A549 treated with AZD2906 at 1 μM for 4 hours (cell line): ENCODE data around the gene DNAJB8. TPM values are rescaled to one million over a fixed set of nuclear protein-coding genes. Genes with fewer than 3 reads are reported as not detected.

Experiments
- total RNA-seq: library from RNA; stranded (reverse); fragments of 200-300 nt; extraction: Qiagen RNA extraction; gene quantifications from 5 replicates; pipeline ENCODE4 v1.2.3, GENCODE V29; 2022

Gene DNAJB8
- total RNA-seq, result not detected in 5 replicates

DNA sequence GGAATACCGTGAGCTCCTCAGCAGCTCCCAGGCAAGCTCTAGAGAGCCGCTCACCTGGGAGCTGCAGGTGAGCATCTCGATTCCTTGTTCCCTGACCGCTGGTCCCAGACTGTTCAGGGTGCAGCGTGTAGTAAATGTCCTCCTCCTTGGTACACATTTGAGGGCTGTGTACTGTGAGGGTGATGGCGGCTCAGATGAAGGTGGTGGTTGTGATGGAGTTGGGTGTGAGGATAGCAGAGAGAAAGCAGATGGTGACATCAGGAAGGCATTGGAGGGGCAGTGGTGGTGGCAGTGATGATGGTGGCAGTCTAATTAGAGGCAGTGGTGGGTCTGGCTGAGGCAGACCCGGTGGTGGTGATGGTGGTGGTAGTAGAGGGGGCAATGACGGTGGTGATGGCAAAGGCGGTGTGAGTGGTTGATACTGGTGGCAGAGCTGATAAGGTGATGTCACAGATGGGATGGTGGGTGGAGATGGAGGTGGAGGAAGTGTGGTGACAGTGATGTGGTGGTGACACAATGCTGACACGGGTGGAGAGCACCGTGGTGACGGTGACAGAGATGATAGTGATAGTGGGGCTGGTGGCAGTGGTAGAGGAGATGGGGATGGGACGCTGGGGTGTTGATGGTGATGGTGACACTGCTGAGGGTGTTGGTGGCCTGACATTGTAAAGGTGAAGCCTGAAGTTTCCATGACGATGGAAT is at the start of gene DNAJB8:
Gene DNAJB8, minus strand, starts transcription at position 51 of the 702 bp plus-strand sequence. CDS start 3,645 bp downstream, outside the sequence.

DNA sequence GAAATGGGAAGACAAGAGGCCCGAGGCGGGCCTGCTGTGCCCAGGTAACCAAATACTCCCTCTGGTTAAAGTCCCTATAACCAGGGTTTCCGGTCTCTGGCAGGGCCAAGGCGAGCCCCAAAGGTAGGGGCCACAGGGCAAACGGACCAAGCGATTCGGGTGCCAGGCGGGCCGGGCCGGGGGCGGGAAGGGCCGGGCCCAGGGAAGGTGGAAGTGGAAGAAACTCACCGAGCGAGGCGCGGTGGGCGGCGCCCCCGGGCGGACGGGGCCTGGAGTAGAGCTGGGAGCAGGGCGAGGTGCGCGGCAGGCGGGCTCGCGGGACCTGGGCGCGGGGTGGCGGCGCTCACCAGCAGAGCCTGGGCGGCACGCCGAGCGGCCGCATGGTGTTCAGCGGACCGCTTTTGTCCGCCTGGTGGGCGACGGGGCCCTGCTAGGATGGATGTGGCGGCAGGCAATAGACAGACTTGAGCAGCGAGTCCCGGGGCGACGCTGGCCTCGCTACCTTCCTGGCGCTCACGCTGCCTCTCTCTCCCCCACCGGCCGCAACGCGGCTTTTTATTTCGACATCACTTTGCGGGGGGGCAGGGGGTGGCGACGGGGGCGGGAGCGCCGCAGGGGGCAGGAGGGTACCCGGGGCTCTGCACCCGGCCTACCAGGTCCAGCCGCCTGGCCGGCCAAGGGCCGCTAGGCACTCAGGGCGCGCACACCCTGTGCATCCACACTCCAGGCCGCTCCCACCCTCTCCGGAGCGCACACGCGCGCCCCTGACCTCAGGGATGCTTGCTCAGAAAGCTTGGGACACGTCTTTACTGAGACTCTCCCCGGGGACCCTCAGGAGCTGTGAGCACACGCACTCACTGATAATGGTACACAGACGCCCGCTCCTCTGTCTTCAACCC is 26.2 kb upstream of the DNAJB8 start, which contains the start of gene GATA2:
Gene GATA2, minus strand, starts transcription at position 531 of the 899 bp plus-strand sequence. CDS start 6,170 bp downstream, outside the sequence.

Other genes with a start within 250 kb of the DNAJB8 start
- 3.9 to 5.6 TPM (median 4.9 TPM) in 5 replicates for gene GATA2, start 26.3 kb upstream of the DNAJB8 start, total RNA-seq
- gene RPN1, start 183.9 kb upstream of the DNAJB8 start, total RNA-seq, result 155 to 186 TPM (median 158 TPM) in 5 replicates